GM23248 (cell line): ENCODE data around the gene ACOT11.

Experiments
- EZH2 ChIP-seq: fragments of 200-600 bp; sonication (generic); IDR thresholded peaks from 2 replicates; pipeline ENCODE4 v1.6.1; 2018; ENCODE audit warnings: antibody characterized with exemption, mild to moderate bottlenecking; ENCODE audit not compliant: insufficient read depth, poor library complexity, severe bottlenecking
- EZH2phosphoT487 ChIP-seq: fragments of 200-600 bp; sonication (generic); IDR thresholded peaks from 2 replicates; pipeline ENCODE4 v1.6.1; 2018; ENCODE audit warnings: antibody characterized with exemption, moderate library complexity, mild to moderate bottlenecking, low read depth; ENCODE audit not compliant: insufficient read depth

DNA sequence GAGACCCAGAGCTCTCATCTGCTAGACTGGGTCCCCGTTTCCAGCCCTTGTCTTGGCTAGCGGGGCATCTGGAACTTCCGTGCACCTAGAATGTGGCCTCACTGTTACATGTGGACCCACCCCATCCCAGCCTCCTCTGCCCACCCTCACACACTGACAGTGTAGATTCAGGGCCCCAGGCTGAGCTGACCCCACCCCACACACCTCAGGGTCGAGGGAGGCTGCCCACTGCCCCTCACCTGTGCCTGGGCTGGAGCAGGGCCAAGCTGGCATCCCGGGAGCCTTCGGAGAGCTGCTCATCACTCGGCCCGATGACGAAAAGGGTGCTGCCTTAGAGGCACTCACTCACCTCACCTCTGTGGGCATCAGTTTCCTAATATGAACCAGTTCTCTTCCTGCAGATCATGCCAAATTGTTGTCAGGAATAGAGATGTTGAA, 11.1 kb downstream of the ACOT11 start:
- TF ChIP-seq EZH2 (no peak), EZH2phosphoT487 (no peak)
